IPS-20b (cell line): Measurements from ENCODE around the gene DNAH6.

ENCODE experiments used
- H3K27ac ChIP-seq: one replicate; pipeline ENCODE4 v1.5.1; 2013; ENCODE audit warnings: low read length
- H3K27me3 ChIP-seq: 2 replicates; pipeline ENCODE4 v1.6.1; 2013; ENCODE audit warnings: mild to moderate bottlenecking, low read length, inconsistent platforms; ENCODE audit not compliant: insufficient read depth
- H3K36me3 ChIP-seq: 2 replicates; pipeline ENCODE4 v1.6.1; 2013; ENCODE audit warnings: low read depth, mild to moderate bottlenecking, inconsistent platforms, low read length, moderate library complexity; ENCODE audit not compliant: insufficient read depth
- H3K4me1 ChIP-seq: 2 replicates; pipeline ENCODE4 v1.6.1; 2013; ENCODE audit warnings: mild to moderate bottlenecking, control low read depth, inconsistent platforms, low read length, moderate library complexity; ENCODE audit not compliant: insufficient read depth
- H3K4me3 ChIP-seq: 2 replicates; pipeline ENCODE4 v1.5.1; 2013; ENCODE audit warnings: mild to moderate bottlenecking, low read length, inconsistent platforms
- H3K9ac ChIP-seq: 2 replicates; pipeline ENCODE4 v1.6.1; 2013; ENCODE audit warnings: low read depth, mild to moderate bottlenecking, inconsistent platforms, low read length, moderate library complexity
- H3K9me3 ChIP-seq: 2 replicates; pipeline ENCODE4 v1.6.1; 2013; ENCODE audit warnings: mild to moderate bottlenecking, low read depth, low read length, inconsistent platforms; ENCODE audit not compliant: insufficient read depth

Gene DNAH6

GRCh38 chr2:84702941-84703340, 186.6 kb downstream of the DNAH6 start:
- Histone ChIP-seq H3K9ac (no peak overlapping the region), H3K4me1 (no peaks in the 10 kb centered on the region), H3K4me3 (no peak overlapping the region), H3K27ac (no peak overlapping the region), H3K27me3 (no peaks in the 10 kb centered on the region), H3K36me3 (no peaks in the 10 kb centered on the region), H3K9me3 (peaks cover 13% of the 10 kb centered on the region; the same call in 1 of the 2 replicates)

GRCh38 chr2:84703831-84704230, 187.5 kb downstream of the DNAH6 start:
- Histone ChIP-seq H3K36me3 (no peaks in the 10 kb centered on the region), H3K9ac (no peak overlapping the region), H3K4me3 (no peak overlapping the region), H3K27ac (no peak overlapping the region), H3K9me3 (peaks cover 13% of the 10 kb centered on the region; the same call in 1 of the 2 replicates), H3K4me1 (no peaks in the 10 kb centered on the region), H3K27me3 (no peaks in the 10 kb centered on the region)

- no peaks in the 10 kb centered on the region for H3K36me3 ChIP-seq
- no peak overlapping the region for H3K9ac ChIP-seq
- H3K9me3 ChIP-seq, result peaks cover 13% of the 10 kb centered on the region; the same call in 1 of the 2 replicates
- H3K4me3 ChIP-seq, result no peak overlapping the region
- no peak overlapping the region for H3K27ac ChIP-seq
- H3K4me1 ChIP-seq, result no peaks in the 10 kb centered on the region
- H3K27me3 ChIP-seq, result no peaks in the 10 kb centered on the region
Observed at GRCh38 chr2:84704505-84705244, 188.4 kb downstream of the DNAH6 start.

- H3K9me3 ChIP-seq, result peaks cover 13% of the 10 kb centered on the region; the same call in 1 of the 2 replicates
- H3K36me3 ChIP-seq, result no peaks in the 10 kb centered on the region
- H3K27me3 ChIP-seq, result no peaks in the 10 kb centered on the region
- H3K4me3 ChIP-seq, result no peak overlapping the region
- no peaks in the 10 kb centered on the region for H3K4me1 ChIP-seq
- no peak overlapping the region for H3K27ac ChIP-seq
- H3K9ac ChIP-seq, result no peak overlapping the region
Observed at GRCh38 chr2:84705858-84706257, 189.6 kb downstream of the DNAH6 start.

GRCh38 chr2:84708442-84708841, 192.1 kb downstream of the DNAH6 start:
- 0 out of 2 replicates have a peak, but pooled peaks cover 2% of the 10 kb centered on the region for H3K9me3 ChIP-seq
- no peaks in the 10 kb centered on the region for H3K27me3 ChIP-seq
- H3K36me3 ChIP-seq, result no peaks in the 10 kb centered on the region

GRCh38 chr2:84711651-84712050, 195.4 kb downstream of the DNAH6 start:
- Histone ChIP-seq H3K9ac (no peak overlapping the region), H3K27ac (no peak overlapping the region), H3K9me3 (no peaks in the 10 kb centered on the region), H3K4me3 (no peak overlapping the region), H3K4me1 (no peaks in the 10 kb centered on the region), H3K27me3 (no peaks in the 10 kb centered on the region), H3K36me3 (no peaks in the 10 kb centered on the region)

More at GRCh38 chr2:84708442-84708841, 192.1 kb downstream of the DNAH6 start:
- no peak overlapping the region for H3K9ac ChIP-seq
- H3K4me1 ChIP-seq, result no peaks in the 10 kb centered on the region
- no peak overlapping the region for H3K27ac ChIP-seq
- no peak overlapping the region for H3K4me3 ChIP-seq

- H3K4me1 ChIP-seq, result no peaks in the 10 kb centered on the region
- no peak overlapping the region for H3K9ac ChIP-seq
Observed at GRCh38 chr2:84713441-84713840, 197.1 kb downstream of the DNAH6 start.

GRCh38 chr2:84716564-84716963, 200.3 kb downstream of the DNAH6 start:
- no peak overlapping the region for H3K27ac ChIP-seq

More at GRCh38 chr2:84713441-84713840, 197.1 kb downstream of the DNAH6 start:
- no peaks in the 10 kb centered on the region for H3K9me3 ChIP-seq
- H3K4me3 ChIP-seq, result no peak overlapping the region
- H3K36me3 ChIP-seq, result no peaks in the 10 kb centered on the region
- no peak overlapping the region for H3K27ac ChIP-seq
- H3K27me3 ChIP-seq, result no peaks in the 10 kb centered on the region

GRCh38 chr2:84717302-84717701, 201.0 kb downstream of the DNAH6 start:
- Histone ChIP-seq H3K9me3 (no peaks in the 10 kb centered on the region), H3K36me3 (no peaks in the 10 kb centered on the region), H3K27me3 (no peaks in the 10 kb centered on the region), H3K4me3 (no peak overlapping the region), H3K27ac (no peak overlapping the region), H3K4me1 (no peaks in the 10 kb centered on the region), H3K9ac (no peak overlapping the region)

More at GRCh38 chr2:84716564-84716963, 200.3 kb downstream of the DNAH6 start:
- H3K27me3 ChIP-seq, result no peaks in the 10 kb centered on the region
- H3K9me3 ChIP-seq, result no peaks in the 10 kb centered on the region
- H3K36me3 ChIP-seq, result no peaks in the 10 kb centered on the region
- no peak overlapping the region for H3K4me3 ChIP-seq
- H3K9ac ChIP-seq, result no peak overlapping the region
- H3K4me1 ChIP-seq, result no peaks in the 10 kb centered on the region

- no peaks in the 10 kb centered on the region for H3K4me1 ChIP-seq
Observed at GRCh38 chr2:84719434-84719833, 203.1 kb downstream of the DNAH6 start.

GRCh38 chr2:84723831-84724230, 207.5 kb downstream of the DNAH6 start:
- H3K27ac ChIP-seq, result no peak overlapping the region
- no peak overlapping the region for H3K4me3 ChIP-seq
- no peaks in the 10 kb centered on the region for H3K9me3 ChIP-seq
- no peak overlapping the region for H3K9ac ChIP-seq
- H3K27me3 ChIP-seq, result no peaks in the 10 kb centered on the region
- no peaks in the 10 kb centered on the region for H3K36me3 ChIP-seq
- H3K4me1 ChIP-seq, result no peaks in the 10 kb centered on the region

More at GRCh38 chr2:84719434-84719833, 203.1 kb downstream of the DNAH6 start:
- H3K36me3 ChIP-seq, result no peaks in the 10 kb centered on the region
- no peak overlapping the region for H3K9ac ChIP-seq
- H3K27ac ChIP-seq, result no peak overlapping the region
- no peaks in the 10 kb centered on the region for H3K9me3 ChIP-seq
- no peaks in the 10 kb centered on the region for H3K27me3 ChIP-seq
- H3K4me3 ChIP-seq, result no peak overlapping the region

GRCh38 chr2:84725717-84726116, 209.4 kb downstream of the DNAH6 start:
- Histone ChIP-seq H3K9ac (no peak overlapping the region), H3K4me3 (no peak overlapping the region), H3K9me3 (no peaks in the 10 kb centered on the region), H3K36me3 (no peaks in the 10 kb centered on the region), H3K27me3 (no peaks in the 10 kb centered on the region), H3K27ac (no peak overlapping the region), H3K4me1 (no peaks in the 10 kb centered on the region)
